GM12801 (cell line): Measurements from ENCODE around the gene ARMCX2.

Source experiments
- TF ChIP-seq, protein P1 (sequence below): IDR thresholded peaks from one replicate; pipeline ENCODE4 v1.5.1; 2011; ENCODE audit warnings: control low read depth; ENCODE audit not compliant: insufficient read length; ENCODE audit errors: extremely low read depth

ARMCX2 gene

GRCh38 chrX:101659601-101660063, at the start of gene ARMCX2:
Gene ARMCX2 (minus strand): TSS chrX:101659850. CDS start chrX:101657588, 2,262 bp downstream.
- TF ChIP-seq, protein P1, sequence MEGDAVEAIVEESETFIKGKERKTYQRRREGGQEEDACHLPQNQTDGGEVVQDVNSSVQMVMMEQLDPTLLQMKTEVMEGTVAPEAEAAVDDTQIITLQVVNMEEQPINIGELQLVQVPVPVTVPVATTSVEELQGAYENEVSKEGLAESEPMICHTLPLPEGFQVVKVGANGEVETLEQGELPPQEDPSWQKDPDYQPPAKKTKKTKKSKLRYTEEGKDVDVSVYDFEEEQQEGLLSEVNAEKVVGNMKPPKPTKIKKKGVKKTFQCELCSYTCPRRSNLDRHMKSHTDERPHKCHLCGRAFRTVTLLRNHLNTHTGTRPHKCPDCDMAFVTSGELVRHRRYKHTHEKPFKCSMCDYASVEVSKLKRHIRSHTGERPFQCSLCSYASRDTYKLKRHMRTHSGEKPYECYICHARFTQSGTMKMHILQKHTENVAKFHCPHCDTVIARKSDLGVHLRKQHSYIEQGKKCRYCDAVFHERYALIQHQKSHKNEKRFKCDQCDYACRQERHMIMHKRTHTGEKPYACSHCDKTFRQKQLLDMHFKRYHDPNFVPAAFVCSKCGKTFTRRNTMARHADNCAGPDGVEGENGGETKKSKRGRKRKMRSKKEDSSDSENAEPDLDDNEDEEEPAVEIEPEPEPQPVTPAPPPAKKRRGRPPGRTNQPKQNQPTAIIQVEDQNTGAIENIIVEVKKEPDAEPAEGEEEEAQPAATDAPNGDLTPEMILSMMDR = no peak

DNA sequence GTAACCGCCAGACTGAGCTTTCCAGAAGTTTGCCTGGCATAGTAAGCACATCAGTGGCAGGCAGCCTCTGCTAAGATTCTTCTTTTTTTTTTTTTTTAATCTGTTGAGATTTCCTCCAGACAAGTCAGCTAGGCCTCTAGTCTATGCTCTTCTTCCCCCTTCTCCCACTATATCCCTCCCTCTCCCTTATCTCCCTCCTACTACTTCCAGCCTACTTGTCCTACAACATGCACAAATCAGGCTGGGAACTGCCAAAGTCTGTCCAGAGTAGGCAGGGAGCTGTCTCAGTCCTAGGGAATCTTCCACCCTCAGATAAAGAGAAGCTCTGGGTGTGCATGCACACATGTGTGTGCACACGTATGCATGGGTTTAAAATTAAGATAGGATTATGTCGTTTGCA, 49.7 kb upstream of the ARMCX2 start:
- TF ChIP-seq, protein P1 = no peak

DNA sequence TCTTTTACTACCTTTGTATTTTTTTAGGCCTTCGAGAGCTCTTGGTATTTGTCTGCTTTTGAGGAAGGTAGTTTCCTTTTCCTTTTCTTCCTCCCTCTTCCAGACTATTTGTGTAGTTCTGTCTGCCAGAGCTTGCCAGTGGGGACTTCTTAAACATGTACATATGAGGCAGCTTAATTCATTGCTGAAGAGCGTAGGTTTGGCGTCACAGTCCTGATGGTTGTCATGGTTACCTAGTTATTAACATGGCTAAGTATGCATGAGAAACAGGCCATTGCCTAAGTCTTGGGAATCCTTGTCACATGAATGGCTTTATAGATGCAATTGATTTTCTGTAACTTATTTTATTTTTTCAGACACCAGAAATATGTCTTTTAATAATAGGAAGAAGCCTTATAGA, 48.5 kb upstream of the ARMCX2 start:
- TF ChIP-seq, protein P1 = no peak

- TF ChIP-seq, protein P1 = no peak
Observed at GRCh38 chrX:101693476-101693875, 33.8 kb upstream of the ARMCX2 start.

DNA sequence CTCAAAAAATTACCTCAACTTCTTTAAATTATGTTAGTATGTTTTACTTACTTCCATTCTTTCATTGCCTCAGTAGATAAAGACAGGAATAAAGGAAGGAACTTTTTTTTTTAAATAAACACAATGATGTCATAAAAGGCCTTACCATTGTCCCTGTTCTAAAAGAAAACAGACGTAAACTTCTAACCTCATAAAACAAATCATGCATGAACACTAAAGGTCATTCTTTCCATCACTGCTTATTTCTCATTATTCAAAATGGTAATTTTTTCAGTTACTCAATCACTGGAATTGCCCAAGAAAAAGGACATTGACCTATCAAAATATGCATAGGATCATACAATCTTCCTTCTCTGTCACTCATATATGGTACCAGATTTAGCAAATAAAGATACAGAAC, 32.2 kb upstream of the ARMCX2 start:
- TF ChIP-seq, protein P1 = no peak

DNA sequence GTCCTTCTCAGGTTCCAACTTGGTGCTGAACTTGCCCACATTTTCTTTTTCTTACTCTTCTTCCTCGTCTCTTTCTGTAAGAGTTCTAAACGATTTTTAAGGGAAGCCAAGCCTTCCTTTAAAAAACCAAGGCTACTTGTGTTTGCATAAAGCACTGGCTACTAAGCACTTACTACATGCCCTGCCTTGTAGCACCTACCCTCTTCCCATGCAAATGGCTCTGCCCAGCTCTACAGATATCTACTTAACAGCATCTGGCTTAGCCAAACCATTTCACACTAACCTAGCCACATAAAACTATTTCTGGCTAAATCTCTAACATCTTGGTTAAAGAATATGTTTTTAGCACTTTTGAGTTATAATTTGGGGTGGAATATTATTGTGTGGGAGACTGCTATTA, 26.9 kb upstream of the ARMCX2 start:
- TF ChIP-seq, protein P1 = no peak

DNA sequence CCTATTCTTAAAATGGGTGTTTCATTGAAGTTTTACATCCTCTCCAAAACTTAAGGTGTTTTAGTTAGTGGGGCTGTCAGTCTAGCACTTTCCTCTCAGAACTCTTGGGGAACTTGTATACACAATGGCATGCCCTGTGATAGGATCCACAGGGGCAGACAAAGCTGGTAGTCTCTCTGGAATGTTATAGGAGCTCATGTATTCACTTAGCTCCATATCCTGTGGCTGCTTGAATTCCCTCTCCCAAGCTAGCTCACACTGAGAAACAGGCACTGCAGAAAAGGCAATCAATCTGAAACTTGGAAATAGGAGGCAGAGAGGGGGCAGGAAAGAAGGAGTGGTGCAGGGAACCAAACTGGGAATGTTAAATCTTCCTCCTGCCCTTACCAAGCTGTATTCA, 26.3 kb upstream of the ARMCX2 start:
- TF ChIP-seq, protein P1 = no peak

DNA sequence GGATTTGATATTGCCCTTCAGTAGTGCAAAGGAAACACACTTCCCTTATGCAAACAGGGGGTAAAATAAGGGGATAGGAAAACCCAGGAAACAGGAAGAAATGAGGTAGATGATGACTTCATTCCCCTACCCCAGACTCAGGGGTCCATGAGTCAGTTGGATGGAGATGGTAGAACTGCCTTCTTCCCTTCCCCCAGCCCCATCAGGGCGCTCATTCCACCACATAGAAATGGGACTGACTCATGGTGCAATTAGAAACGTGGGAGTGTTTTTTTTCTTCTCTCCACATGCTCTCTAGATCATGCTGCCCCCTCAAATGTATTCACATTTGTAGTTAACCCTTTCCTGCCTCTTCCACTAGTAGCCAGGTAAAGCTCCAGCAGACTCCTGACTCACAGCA, 23.1 kb upstream of the ARMCX2 start:
- TF ChIP-seq, protein P1 = no peak
